PC-3 (cell line): ENCODE measurements around the gene SEC14L3. TPM values are rescaled to one million over a fixed set of nuclear protein-coding genes. Genes with fewer than 3 reads are reported as not detected.

Experiments
- ATAC-seq: fragments of 200-7000 bp; cut with Tn5 transposase; 2 replicates; pipeline ENCODE4 v1.9.1; 2020; ENCODE audit warnings: mild to moderate bottlenecking, moderate library complexity
- BruUV-seq: library from RNA; stranded (reverse); fragments of 400-500 nt; replicated peaks from 2 replicates; lab custom pipeline; 2021; lab: Mats Ljungman, UMichigan
- CTCF ChIA-PET: fragments of 300-600 bp; sonication (Branson Sonifier 250); formaldehyde crosslinking; loops from one replicate; lab custom pipeline; 2022; ENCODE audit warnings: antibody characterized with exemption; lab: Charles Lee
- POLR2A ChIA-PET: fragments of 300-600 bp; sonication (Branson Sonifier 250); formaldehyde crosslinking; loops from one replicate; lab custom pipeline; 2022; ENCODE audit warnings: antibody characterized with exemption; ENCODE audit not compliant: unreplicated experiment; lab: Charles Lee
- DNase-seq: peaks from one replicate; pipeline ENCODE4 v3.0.0-alpha.2; 2015
- H2AFZ ChIP-seq: fragments of 300-600 bp; sonication (generic); 2 replicates; pipeline ENCODE4 v1.6.0; 2016; ENCODE audit warnings: antibody characterized with exemption, low read length
- H3F3A ChIP-seq: fragments of 300-600 bp; sonication (generic); one replicate; pipeline ENCODE4 v1.6.0; 2017; ENCODE audit warnings: antibody characterized with exemption, low read length, control low read depth, mild to moderate bottlenecking; ENCODE audit not compliant: unreplicated experiment
- H3K27ac ChIP-seq: fragments of 300-600 bp; sonication (generic); 2 replicates; pipeline ENCODE4 v1.5.1; 2016; ENCODE audit warnings: mild to moderate bottlenecking, low read length
- H3K27me3 ChIP-seq: fragments of 300-600 bp; sonication (generic); 2 replicates; pipeline ENCODE4 v1.6.1; 2016; ENCODE audit warnings: low read length, mixed read lengths
- H3K36me3 ChIP-seq: fragments of 300-600 bp; sonication (generic); 2 replicates; pipeline ENCODE4 v1.6.1; 2016; ENCODE audit warnings: low read depth, mixed run types, low read length, mixed read lengths
- H3K4me1 ChIP-seq: fragments of 300-600 bp; sonication (generic); 2 replicates; pipeline ENCODE4 v1.5.1; 2016; ENCODE audit warnings: low read length; ENCODE audit not compliant: insufficient read depth
- H3K4me2 ChIP-seq: fragments of 300-600 bp; sonication (generic); 2 replicates; pipeline ENCODE4 v1.6.0; 2016; ENCODE audit warnings: low read length
- H3K4me3 ChIP-seq: fragments of 300-600 bp; sonication (generic); 2 replicates; pipeline ENCODE4 v1.5.1; 2016; ENCODE audit warnings: mild to moderate bottlenecking, low read length, mixed read lengths
- H3K79me2 ChIP-seq: fragments of 300-600 bp; sonication (generic); 2 replicates; pipeline ENCODE4 v1.6.1; 2017; ENCODE audit warnings: low read length, mixed read lengths
- H3K9ac ChIP-seq: fragments of 300-600 bp; sonication (generic); 2 replicates; pipeline ENCODE4 v1.6.0; 2016; ENCODE audit warnings: mild to moderate bottlenecking, low read length
- H3K9me2 ChIP-seq: fragments of 300-600 bp; sonication (generic); replicated peaks from 2 replicates; pipeline ENCODE4 v1.6.1; 2016; ENCODE audit warnings: mixed run types, low read length, mixed read lengths
- H3K9me3 ChIP-seq: fragments of 300-600 bp; sonication (generic); 2 replicates; pipeline ENCODE4 v1.6.1; 2016; ENCODE audit warnings: low read length, mixed read lengths
- H4K20me1 ChIP-seq: fragments of 300-600 bp; sonication (generic); 2 replicates; pipeline ENCODE4 v1.6.1; 2016; ENCODE audit warnings: low read length, mixed read lengths
- CTCF ChIP-seq: fragments of 300-600 bp; sonication (generic); conservative IDR thresholded peaks from 2 replicates; pipeline ENCODE4 v1.5.1; 2017; ENCODE audit warnings: antibody characterized with exemption, low read depth, mild to moderate bottlenecking, low read length
- EZH2 ChIP-seq: fragments of 300-600 bp; sonication (generic); IDR thresholded peaks from one replicate; pipeline ENCODE4 v1.6.1; 2017; ENCODE audit warnings: antibody characterized with exemption, mild to moderate bottlenecking, low read length; ENCODE audit not compliant: unreplicated experiment
- EZH2phosphoT487 ChIP-seq: fragments of 300-600 bp; sonication (generic); IDR thresholded peaks from 2 replicates; pipeline ENCODE4 v1.6.1; 2018; ENCODE audit warnings: mild to moderate bottlenecking, antibody characterized with exemption, low read length, borderline replicate concordance
- intact Hi-C: fragments of 100-400 bp; cut with micrococcal nuclease; formaldehyde crosslinking; loops from 2 replicates; pipeline ENCODE4 v1.9.0; 2023
- total RNA-seq: library from RNA; depleted of rRNA; stranded (reverse); fragments of >200 nt; gene quantifications from 2 replicates; pipeline ENCODE4 v1.2.3, GENCODE V29; 2014

Gene SEC14L3
- total RNA-seq, 1 experiment from 2014 or later: not detected

DNA sequence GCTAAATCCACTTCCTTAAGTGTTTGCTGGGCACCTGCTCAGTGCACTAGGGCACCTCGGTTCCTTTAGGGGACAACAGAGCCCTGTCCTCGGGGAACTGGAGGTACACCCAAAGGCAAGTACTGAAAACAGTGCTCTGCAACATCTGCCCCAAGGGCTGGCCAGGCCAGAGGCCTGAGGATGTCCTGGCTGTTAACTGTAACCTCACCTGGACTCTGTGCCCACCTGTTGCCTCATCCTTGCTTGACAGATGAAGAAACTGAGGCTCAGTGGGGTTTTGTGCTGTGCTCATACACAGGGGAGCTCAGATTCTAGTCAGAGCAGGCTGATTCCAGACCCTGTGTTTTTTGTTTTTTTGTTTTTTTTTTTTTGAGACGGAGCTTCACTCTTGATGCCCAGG lies 31.1 kb upstream of the SEC14L3 start:
- ATAC-seq (no peak), DNase-seq (no peak)
- Histone ChIP-seq H3K27me3 (no peaks in the 10 kb centered on the region), H3K79me2 (no peaks in the 10 kb centered on the region), H3K4me2 (no peak overlapping the region), H4K20me1 (no peaks in the 10 kb centered on the region), H3K9me3 (no peaks in the 10 kb centered on the region), H3F3A (no peaks in the 10 kb centered on the region), H3K4me1 (no peaks in the 10 kb centered on the region; the same call in 1 of the 2 replicates), H3K4me3 (no peak overlapping the region), H3K27ac (no peak overlapping the region), H3K9ac (no peak overlapping the region), H3K36me3 (no peaks in the 10 kb centered on the region), H2AFZ (no peak overlapping the region), H3K9me2 (no peaks in the 10 kb centered on the region)
- no TSS peak for BruUV-seq
- intact Hi-C loops: no loop called here
- CTCF ChIA-PET: interaction anchor here (0.6 kb wide), 1 partner anchor 54 kb away, joined by 3 read pairs; no protein-coding TSS in a partner anchor
- TF ChIP-seq CTCF: no peak
- TF ChIP-seq EZH2: no peak
- TF ChIP-seq EZH2phosphoT487: no peak
- POLR2A ChIA-PET: no interaction called here

GRCh38 chr22:30502153-30502552 lies 30.3 kb upstream of the SEC14L3 start:
- Histone ChIP-seq H3F3A (no peaks in the 10 kb centered on the region), H3K9ac (no peak overlapping the region), H3K4me3 (no peak overlapping the region), H4K20me1 (no peaks in the 10 kb centered on the region), H3K9me3 (no peaks in the 10 kb centered on the region), H3K27ac (no peak overlapping the region), H3K27me3 (no peaks in the 10 kb centered on the region), H3K36me3 (no peaks in the 10 kb centered on the region), H3K9me2 (no peaks in the 10 kb centered on the region), H3K4me2 (no peak overlapping the region), H3K79me2 (no peaks in the 10 kb centered on the region), H2AFZ (no peak overlapping the region), H3K4me1 (no peaks in the 10 kb centered on the region; the same call in 1 of the 2 replicates)
- CTCF ChIA-PET: interaction anchor here (0.6 kb wide), 1 partner anchor 53 kb away, joined by 3 read pairs; no protein-coding TSS in a partner anchor
- TF ChIP-seq CTCF: no peak
- TF ChIP-seq EZH2phosphoT487: no peak
- TF ChIP-seq EZH2: no peak
- BruUV-seq: no TSS peak
- ATAC-seq (no peak), DNase-seq (no peak)
- POLR2A ChIA-PET: no interaction called here
- intact Hi-C loops: no loop called here

DNA sequence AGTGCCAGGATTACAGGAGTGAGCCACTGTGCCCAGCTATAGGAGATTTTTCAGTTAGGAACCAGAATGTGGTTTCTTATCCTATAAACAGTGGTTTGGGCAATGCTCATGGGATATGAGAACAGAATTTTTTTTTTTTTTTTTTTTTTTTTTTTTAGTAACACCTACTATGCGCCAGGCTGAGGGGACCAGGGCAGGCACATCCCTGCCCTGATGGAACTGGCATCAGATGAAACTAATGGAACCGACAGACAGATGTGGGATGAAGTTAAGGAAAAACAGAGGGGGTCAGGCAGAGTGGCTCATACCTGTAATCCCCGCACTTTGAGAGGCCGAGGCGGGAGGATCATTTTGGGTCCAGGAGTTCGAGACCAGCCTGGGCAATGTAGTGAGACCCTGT lies 28.8 kb upstream of the SEC14L3 start:
- Histone ChIP-seq H4K20me1 (no peaks in the 10 kb centered on the region), H3K79me2 (no peaks in the 10 kb centered on the region), H3K4me1 (no peaks in the 10 kb centered on the region; the same call in 1 of the 2 replicates), H3K4me3 (no peak overlapping the region), H3K36me3 (no peaks in the 10 kb centered on the region), H3K9me2 (no peaks in the 10 kb centered on the region), H3K9ac (no peak overlapping the region), H3K9me3 (no peaks in the 10 kb centered on the region), H3K27ac (no peak overlapping the region), H3F3A (no peaks in the 10 kb centered on the region), H2AFZ (no peak overlapping the region), H3K4me2 (no peak overlapping the region), H3K27me3 (no peaks in the 10 kb centered on the region)
- ChIA-PET CTCF (no interaction called here), POLR2A (no interaction called here)
- TF ChIP-seq EZH2phosphoT487 (no peak), CTCF (no peak), EZH2 (no peak)
- no peak for DNase-seq
- no TSS peak for BruUV-seq
- intact Hi-C loops: no loop called here
- no peak for ATAC-seq
